ENCODE results near the gene SERTAD1. TPM values are rescaled to one million over a fixed set of nuclear protein-coding genes. Genes with fewer than 3 reads are reported as not detected.

SERTAD1 gene
- polyA plus RNA-seq, 4 donors: 8.7 to 29.7 (median 22.6) TPM

DNA sequence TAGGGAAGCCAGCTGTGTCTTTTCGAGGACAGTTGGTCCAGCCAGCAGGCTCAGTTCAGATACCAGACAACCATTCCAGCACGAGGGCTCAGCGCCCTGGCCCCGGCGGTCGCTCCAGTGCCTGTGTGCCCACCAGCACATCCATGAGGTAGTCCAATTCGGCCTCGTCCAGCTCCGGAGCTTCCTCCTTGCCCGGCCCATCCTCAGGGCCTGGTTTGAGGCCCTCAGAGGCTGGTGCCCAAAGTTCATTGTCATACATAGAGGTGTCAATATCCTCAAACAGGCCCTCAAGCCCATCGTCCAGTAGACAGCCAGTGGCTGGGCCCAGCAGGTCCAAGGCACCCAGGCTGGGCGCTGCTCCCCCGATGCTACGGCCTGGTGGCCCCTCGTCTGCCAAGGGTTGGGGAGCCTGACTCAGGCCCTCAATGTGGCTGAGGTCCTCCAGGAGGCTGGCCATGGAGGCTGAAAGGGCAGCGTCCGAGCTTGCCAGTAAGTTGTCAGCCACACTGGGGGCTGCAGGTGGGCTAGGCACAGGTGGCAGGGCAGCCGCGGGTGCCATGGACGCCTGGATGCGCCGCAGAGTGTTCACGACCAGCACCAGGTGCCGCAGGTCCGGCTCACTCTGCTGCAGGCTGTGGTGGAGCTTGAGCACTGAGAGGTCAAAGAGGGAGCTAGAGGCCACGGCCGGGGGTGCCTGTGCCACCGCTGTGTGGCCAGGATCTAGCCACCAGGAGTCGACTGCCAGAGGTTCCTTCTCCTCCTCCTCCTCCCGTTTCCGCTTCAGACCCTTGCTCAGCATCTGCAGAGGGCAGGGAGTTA, 2.8 kb downstream of the SERTAD1 start:
- DNase-seq: no peak
- no peaks in the 10 kb centered on the region for H3K9me3 ChIP-seq (ENCODE audit: control insufficient read depth in 2 of 2, insufficient read depth in 1 of 2, low read depth in 1 of 2, low read length in 1 of 2)
- WGBS, 3 donors: 89 to 91% (median 91%) methylated on average over 30 to 31 of the region's 31 CpGs
- H3K4me3 ChIP-seq (ENCODE audit: low read depth in 1 of 3, low read length in 3 of 3): no peak overlapping the region
- H3K36me3 ChIP-seq (ENCODE audit: control insufficient read depth in 3 of 3, insufficient read depth in 2 of 3, low read depth in 1 of 3, low read length in 3 of 3): peaks cover 0 to 18% (median 4%) of the 10 kb centered on the region in 3 donors
- no peak for FAIRE-seq
- peak overlapping the region in 1 of 3 donors; percentile 36 for H3K27ac ChIP-seq (ENCODE audit: low read depth in 1 of 3, low read length in 2 of 3)
- H3K4me1 ChIP-seq (ENCODE audit: control insufficient read depth in 3 of 3, insufficient read depth in 2 of 3, low read depth in 1 of 3, low read length in 2 of 3): peaks cover 0 to 17% (median 0%) of the 10 kb centered on the region in 3 donors
- no peaks in the 10 kb centered on the region for H3K27me3 ChIP-seq (ENCODE audit: control insufficient read depth in 3 of 3, insufficient read depth in 3 of 3, low read length in 3 of 3)

DNA sequence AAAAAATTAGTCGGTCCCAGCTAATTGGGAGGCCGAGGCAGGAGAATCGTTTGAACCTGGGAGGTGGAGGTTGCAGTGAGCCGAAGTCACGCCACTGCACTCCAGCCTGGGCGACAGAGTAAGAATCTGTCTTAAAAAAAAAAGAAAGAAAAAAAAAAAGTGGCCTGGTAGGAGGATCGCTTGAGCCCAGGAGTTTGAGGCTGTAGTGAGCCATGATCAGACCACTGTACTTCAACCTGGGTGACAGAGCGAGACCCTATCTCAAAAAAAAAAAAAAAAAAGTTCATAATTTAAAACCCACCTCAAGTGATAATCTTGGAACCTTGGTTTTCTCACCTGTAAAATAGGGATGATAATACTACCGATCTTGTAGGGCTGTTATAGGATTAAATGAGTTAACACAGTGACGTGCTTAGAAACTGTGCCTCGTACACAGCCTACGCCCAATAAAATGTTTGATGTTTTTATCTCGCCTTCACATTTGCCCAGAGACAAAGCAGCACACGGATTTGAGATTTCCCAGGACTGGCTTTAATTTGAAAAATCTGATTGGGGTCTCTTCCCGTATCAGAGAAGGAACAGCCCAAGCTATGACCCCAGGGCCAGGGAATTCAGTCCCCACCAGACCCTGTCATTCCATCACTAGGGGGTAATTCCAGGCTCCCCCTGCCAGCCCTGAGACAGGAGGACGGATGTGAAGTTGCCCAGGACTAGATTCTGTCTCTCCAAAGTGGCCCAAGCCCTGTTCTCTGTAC, 3.6 kb downstream of the SERTAD1 start:
- Histone ChIP-seq H3K27ac (ENCODE audit: low read depth in 1 of 3, low read length in 2 of 3) (peak overlapping the region; percentile 98 to 100 (median 98)), H3K4me1 (ENCODE audit: control insufficient read depth in 3 of 3, insufficient read depth in 2 of 3, low read depth in 1 of 3, low read length in 2 of 3) (peaks cover 0 to 23% (median 0%) of the 10 kb centered on the region in 3 donors), H3K36me3 (ENCODE audit: control insufficient read depth in 3 of 3, insufficient read depth in 2 of 3, low read depth in 1 of 3, low read length in 3 of 3) (peaks cover 0 to 18% (median 4%) of the 10 kb centered on the region in 3 donors), H3K9me3 (ENCODE audit: control insufficient read depth in 2 of 2, insufficient read depth in 1 of 2, low read depth in 1 of 2, low read length in 1 of 2) (no peaks in the 10 kb centered on the region), H3K27me3 (ENCODE audit: control insufficient read depth in 3 of 3, insufficient read depth in 3 of 3, low read length in 3 of 3) (no peaks in the 10 kb centered on the region), H3K4me3 (ENCODE audit: low read depth in 1 of 3, low read length in 3 of 3) (no peak overlapping the region)
- FAIRE-seq (no peak), DNase-seq (no peak)
- WGBS, 3 donors: 63 to 73% (median 64%) methylated on average over 16 of the region's 16 CpGs

DNA sequence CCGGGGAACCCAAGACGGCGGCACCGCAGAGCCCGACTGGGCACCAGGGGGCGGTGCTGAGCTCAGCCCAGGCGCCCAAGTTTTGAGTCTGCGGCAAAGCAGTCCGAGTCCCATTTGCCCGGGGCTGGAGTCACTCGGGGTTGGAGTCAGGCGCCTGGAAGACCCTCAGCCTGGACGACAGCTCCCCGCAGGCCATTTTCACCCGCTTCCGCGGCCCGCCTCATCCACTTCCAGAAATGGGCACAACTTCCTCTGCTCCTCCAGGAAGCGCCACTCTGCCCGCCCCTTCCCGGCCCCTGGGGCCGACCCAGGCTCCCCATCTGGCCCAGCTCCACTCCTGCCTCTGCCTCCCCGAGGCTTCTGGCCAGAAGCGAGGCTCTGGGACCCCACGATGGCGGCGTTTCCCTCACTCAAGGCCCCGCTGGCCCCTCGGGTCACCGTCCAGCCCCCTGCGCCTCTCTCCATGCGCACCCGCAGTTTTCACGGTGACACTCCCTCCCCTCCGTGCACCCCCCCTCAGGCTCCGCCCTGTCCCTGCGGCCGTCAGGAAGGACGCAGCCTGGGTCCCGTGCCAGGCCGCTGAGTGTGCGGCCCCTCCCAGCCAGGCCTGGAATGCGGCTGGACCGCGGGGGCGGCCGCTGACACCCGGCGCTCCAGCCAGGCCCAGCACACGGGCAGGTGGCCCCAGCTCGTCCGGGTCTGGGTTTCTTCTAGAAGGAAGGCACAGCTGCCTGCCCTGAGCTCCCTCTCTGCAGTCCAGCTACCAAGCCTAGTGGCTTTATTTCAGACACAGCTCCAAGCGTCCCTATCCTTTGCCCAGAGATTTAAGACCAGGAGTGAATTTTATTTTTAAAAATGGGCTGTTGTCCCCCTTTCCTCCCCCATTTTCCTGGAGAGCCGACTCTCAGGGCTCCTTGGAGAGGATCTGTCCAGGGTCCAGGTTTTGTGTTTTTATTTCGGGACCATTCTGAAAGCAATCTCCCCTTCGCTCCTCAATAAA, 4.7 kb downstream of the SERTAD1 start:
- Histone ChIP-seq H3K27ac (ENCODE audit: low read depth in 1 of 3, low read length in 2 of 3) (peak overlapping the region; percentile 98 to 100 (median 98)), H3K9me3 (ENCODE audit: control insufficient read depth in 2 of 2, insufficient read depth in 1 of 2, low read depth in 1 of 2, low read length in 1 of 2) (no peaks in the 10 kb centered on the region), H3K4me1 (ENCODE audit: control insufficient read depth in 3 of 3, insufficient read depth in 2 of 3, low read depth in 1 of 3, low read length in 2 of 3) (peaks cover 0 to 29% (median 0%) of the 10 kb centered on the region in 3 donors), H3K4me3 (ENCODE audit: low read depth in 1 of 3, low read length in 3 of 3) (peak overlapping the region; percentile 64 to 68 (median 66)), H3K27me3 (ENCODE audit: control insufficient read depth in 3 of 3, insufficient read depth in 3 of 3, low read length in 3 of 3) (no peaks in the 10 kb centered on the region), H3K36me3 (ENCODE audit: control insufficient read depth in 3 of 3, insufficient read depth in 2 of 3, low read depth in 1 of 3, low read length in 3 of 3) (peaks cover 0 to 18% (median 4%) of the 10 kb centered on the region in 3 donors)
- 1 to 2% (median 1%) methylated on average over 53 to 56 of the region's 56 CpGs for WGBS, 3 donors
- peak; percentile 95 to 98 for DNase-seq
- FAIRE-seq: no peak

DNA sequence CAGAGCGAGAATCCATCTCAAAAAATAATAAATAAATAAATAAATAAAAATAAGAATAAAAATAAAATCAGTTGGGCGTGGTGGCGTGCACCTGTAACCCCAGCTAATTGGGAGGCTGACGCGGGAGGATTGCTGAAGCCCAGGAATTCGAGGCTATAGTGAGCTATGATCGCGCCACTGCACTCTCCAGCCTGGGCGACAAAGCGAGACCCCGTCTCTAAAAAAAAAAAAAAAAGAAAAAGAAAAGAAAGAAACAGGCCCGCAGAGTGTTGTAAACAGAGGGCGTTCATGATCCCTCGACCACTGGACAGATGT, 5.4 kb downstream of the SERTAD1 start:
- whole genome bisulfite sequencing, 3 donors: 45 to 52% (median 46%) methylated on average over 14 of the region's 14 CpGs
- DNase-seq (no peak), FAIRE-seq (no peak)

DNA sequence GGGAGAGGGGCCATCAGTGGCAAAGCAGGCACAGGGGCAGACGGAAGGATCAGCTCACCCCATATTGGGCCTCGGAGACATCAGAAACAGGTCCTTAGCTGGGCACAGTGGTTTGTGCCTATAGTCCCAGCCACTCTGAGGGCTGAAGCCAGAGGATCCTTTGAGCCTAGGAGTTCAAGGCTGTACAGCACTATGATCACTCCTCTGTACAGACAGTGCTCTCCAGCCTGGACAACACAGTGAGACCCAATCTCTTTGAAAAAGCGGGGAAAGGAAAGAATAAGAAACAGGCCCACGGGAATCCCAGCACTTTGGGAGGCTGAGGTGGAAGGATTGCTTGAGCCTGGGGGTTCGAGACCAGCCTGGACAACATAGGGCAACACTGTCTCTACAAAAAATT, 6.0 kb downstream of the SERTAD1 start:
- WGBS, 3 donors: 82 to 89% (median 85%) methylated on average over 5 of the region's 5 CpGs
- Histone ChIP-seq H3K4me1 (ENCODE audit: control insufficient read depth in 3 of 3, insufficient read depth in 2 of 3, low read depth in 1 of 3, low read length in 2 of 3) (peaks cover 0 to 34% (median 0%) of the 10 kb centered on the region in 3 donors), H3K27ac (ENCODE audit: low read depth in 1 of 3, low read length in 2 of 3) (no peak overlapping the region), H3K27me3 (ENCODE audit: control insufficient read depth in 3 of 3, insufficient read depth in 3 of 3, low read length in 3 of 3) (no peaks in the 10 kb centered on the region), H3K9me3 (ENCODE audit: control insufficient read depth in 2 of 2, insufficient read depth in 1 of 2, low read depth in 1 of 2, low read length in 1 of 2) (no peaks in the 10 kb centered on the region), H3K4me3 (ENCODE audit: low read depth in 1 of 3, low read length in 3 of 3) (no peak overlapping the region), H3K36me3 (ENCODE audit: control insufficient read depth in 3 of 3, insufficient read depth in 2 of 3, low read depth in 1 of 3, low read length in 3 of 3) (peaks cover 0 to 18% (median 4%) of the 10 kb centered on the region in 3 donors)
- FAIRE-seq: no peak
- no peak for DNase-seq

More for the DNA sequence above, 5.4 kb downstream of the SERTAD1 start:
- peak overlapping the region; percentile 64 to 68 (median 66) for H3K4me3 ChIP-seq (ENCODE audit: low read depth in 1 of 3, low read length in 3 of 3)
- H3K36me3 ChIP-seq (ENCODE audit: control insufficient read depth in 3 of 3, insufficient read depth in 2 of 3, low read depth in 1 of 3, low read length in 3 of 3): peaks cover 0 to 18% (median 4%) of the 10 kb centered on the region in 3 donors
- H3K27me3 ChIP-seq (ENCODE audit: control insufficient read depth in 3 of 3, insufficient read depth in 3 of 3, low read length in 3 of 3): no peaks in the 10 kb centered on the region
- H3K9me3 ChIP-seq (ENCODE audit: control insufficient read depth in 2 of 2, insufficient read depth in 1 of 2, low read depth in 1 of 2, low read length in 1 of 2): no peaks in the 10 kb centered on the region
- peaks cover 0 to 31% (median 0%) of the 10 kb centered on the region in 3 donors for H3K4me1 ChIP-seq (ENCODE audit: control insufficient read depth in 3 of 3, insufficient read depth in 2 of 3, low read depth in 1 of 3, low read length in 2 of 3)
- H3K27ac ChIP-seq (ENCODE audit: low read depth in 1 of 3, low read length in 2 of 3): peak overlapping the region in 2 of 3 donors; percentile 98 to 100

DNA sequence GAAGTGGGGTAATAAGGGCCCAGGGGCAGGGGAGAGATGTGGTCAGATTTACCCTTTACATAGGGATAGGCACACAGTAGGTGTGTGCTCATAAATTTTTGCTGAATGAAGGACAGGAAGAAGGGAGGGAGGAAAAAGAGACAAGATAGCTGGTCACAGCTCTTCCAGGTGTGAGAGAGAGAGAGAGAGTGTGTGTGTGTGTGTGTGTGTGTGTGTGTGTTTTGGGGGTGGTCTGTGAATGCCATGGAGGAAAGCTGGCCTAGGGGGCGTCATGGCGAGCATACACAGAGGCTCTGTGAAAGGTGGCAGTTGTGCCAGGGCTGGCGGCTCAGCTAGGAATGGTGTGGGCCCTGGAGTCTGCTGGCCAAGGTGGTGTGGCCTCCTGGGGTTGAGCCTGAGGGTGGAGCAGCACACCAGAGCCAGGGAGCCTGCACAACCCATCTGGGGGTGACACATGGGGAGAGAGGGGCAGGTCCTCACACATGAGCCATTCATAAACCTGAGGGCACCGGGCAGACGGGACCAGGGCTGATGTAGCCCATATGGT, 6.7 kb downstream of the SERTAD1 start:
- Histone ChIP-seq H3K36me3 (ENCODE audit: control insufficient read depth in 3 of 3, insufficient read depth in 2 of 3, low read depth in 1 of 3, low read length in 3 of 3) (peaks cover 0 to 18% (median 4%) of the 10 kb centered on the region in 3 donors), H3K4me3 (ENCODE audit: low read depth in 1 of 3, low read length in 3 of 3) (no peak overlapping the region), H3K27ac (ENCODE audit: low read depth in 1 of 3, low read length in 2 of 3) (no peak overlapping the region), H3K4me1 (ENCODE audit: control insufficient read depth in 3 of 3, insufficient read depth in 2 of 3, low read depth in 1 of 3, low read length in 2 of 3) (peaks cover 0 to 34% (median 0%) of the 10 kb centered on the region in 3 donors), H3K27me3 (ENCODE audit: control insufficient read depth in 3 of 3, insufficient read depth in 3 of 3, low read length in 3 of 3) (no peaks in the 10 kb centered on the region), H3K9me3 (ENCODE audit: control insufficient read depth in 2 of 2, insufficient read depth in 1 of 2, low read depth in 1 of 2, low read length in 1 of 2) (no peaks in the 10 kb centered on the region)
- FAIRE-seq (no peak), DNase-seq (no peak)
- WGBS, 3 donors: 79 to 82% (median 80%) methylated on average over 5 of the region's 5 CpGs

DNA sequence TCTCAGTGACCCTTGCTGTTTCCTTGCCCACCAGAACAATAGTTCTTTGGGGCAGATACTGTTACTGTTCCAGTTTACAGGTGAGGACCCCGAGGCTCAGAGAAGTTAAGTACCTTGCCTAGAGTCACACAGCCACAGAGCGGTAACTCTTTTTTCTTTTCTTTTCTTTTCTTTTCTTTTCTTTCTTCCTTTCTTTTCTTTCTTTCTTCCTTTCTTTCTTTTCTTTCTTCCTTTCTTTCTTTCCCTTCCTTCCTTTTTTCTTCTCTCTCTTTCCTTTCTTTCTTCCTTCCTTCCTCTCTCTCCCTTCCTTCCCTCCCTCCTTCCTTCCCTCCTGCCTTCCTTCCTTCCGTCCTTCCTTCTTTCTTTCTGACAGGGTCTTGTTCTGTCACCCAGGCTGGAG, 7.8 kb downstream of the SERTAD1 start:
- Histone ChIP-seq H3K4me1 (ENCODE audit: control insufficient read depth in 3 of 3, insufficient read depth in 2 of 3, low read depth in 1 of 3, low read length in 2 of 3) (peaks cover 0 to 34% (median 0%) of the 10 kb centered on the region in 3 donors), H3K4me3 (ENCODE audit: low read depth in 1 of 3, low read length in 3 of 3) (no peak overlapping the region), H3K27ac (ENCODE audit: low read depth in 1 of 3, low read length in 2 of 3) (peak overlapping the region in 2 of 3 donors; percentile 78 to 83), H3K36me3 (ENCODE audit: control insufficient read depth in 3 of 3, insufficient read depth in 2 of 3, low read depth in 1 of 3, low read length in 3 of 3) (peaks cover 0 to 11% (median 4%) of the 10 kb centered on the region in 3 donors), H3K9me3 (ENCODE audit: control insufficient read depth in 2 of 2, insufficient read depth in 1 of 2, low read depth in 1 of 2, low read length in 1 of 2) (no peaks in the 10 kb centered on the region), H3K27me3 (ENCODE audit: control insufficient read depth in 3 of 3, insufficient read depth in 3 of 3, low read length in 3 of 3) (peaks cover 0 to 4% (median 0%) of the 10 kb centered on the region in 3 donors)
- DNase-seq: no peak
- WGBS, 3 donors: 90 to 91% (median 90%) methylated on average over 3 of the region's 3 CpGs
- FAIRE-seq: no peak
